Activated naive CD8-positive, alpha-beta T cell treated with anti-CD3 and anti-CD28 coated beads, Interleukin-2, amount 10 ng/mL, durations not matched to agents 7 days and 5 days (primary cell): Measurements from ENCODE around the gene TADA1. TPM values are rescaled to one million over a fixed set of nuclear protein-coding genes. Genes with fewer than 3 reads are reported as not detected.
"Not testable (repeated sequence)": the region's sequence is repeated elsewhere in the genome, so short reads cannot be mapped to it uniquely, and the experiment has no call there.

ENCODE experiments used
- ATAC-seq: fragments of 150-1000 bp; cut with Tn5 transposase; one replicate; pipeline ENCODE4 v1.10.0; 2021; ENCODE audit warnings: low read depth, moderate library complexity
- POLR2A ChIA-PET: fragments of 350-600 bp; sonication (Branson Sonifier 250); formaldehyde crosslinking; loops from one replicate; lab custom pipeline; 2021; ENCODE audit warnings: antibody characterized with exemption; lab: Charles Lee
- DNase-seq: peaks from one replicate; pipeline ENCODE4 v3.0.0; 2021
- H3K27ac Mint-ChIP-seq: one replicate; pipeline ENCODE4 v1.8.0; 2022; ENCODE audit warnings: mild to moderate bottlenecking, mixed read lengths
- H3K27me3 Mint-ChIP-seq: one replicate; pipeline ENCODE4 v1.8.0; 2022; ENCODE audit warnings: mild to moderate bottlenecking, moderate library complexity, mixed read lengths
- H3K36me3 Mint-ChIP-seq: one replicate; pipeline ENCODE4 v1.8.0; 2021; ENCODE audit warnings: mild to moderate bottlenecking, mixed read lengths
- H3K4me1 Mint-ChIP-seq: one replicate; pipeline ENCODE4 v1.8.0; 2021; ENCODE audit warnings: mixed read lengths
- H3K4me3 Mint-ChIP-seq: one replicate; pipeline ENCODE4 v1.8.0; 2022; ENCODE audit warnings: mild to moderate bottlenecking, moderate library complexity, mixed read lengths
- H3K9me3 Mint-ChIP-seq: one replicate; pipeline ENCODE4 v1.8.0; 2021; ENCODE audit warnings: mixed read lengths
- total RNA-seq, 2 experiments: library from RNA; stranded (reverse); gene quantifications; one replicate each; pipeline ENCODE4 v1.2.3, GENCODE V29; 2021

The TADA1 gene
- total RNA-seq, 2 experiments from 2014 or later: 14.4 to 15.3 TPM

GRCh38 chr1:166882893-166883292 lies 6.8 kb upstream of the TADA1 start:
- no peak for DNase-seq
- peaks cover 19% of the 10 kb centered on the region for H3K4me1 Mint-ChIP-seq
- H3K36me3 Mint-ChIP-seq: no peaks in the 10 kb centered on the region
- ATAC-seq: no peak
- H3K27me3 Mint-ChIP-seq: peaks cover 12% of the 10 kb centered on the region
- no peaks in the 10 kb centered on the region for H3K9me3 Mint-ChIP-seq
- H3K4me3 Mint-ChIP-seq: no peak overlapping the region
- no peak overlapping the region for H3K27ac Mint-ChIP-seq
- POLR2A ChIA-PET: no interaction called here

GRCh38 chr1:166878173-166878917 lies 2.3 kb upstream of the TADA1 start:
- ATAC-seq, H3K36me3 Mint-ChIP-seq, H3K27me3 Mint-ChIP-seq, H3K27ac Mint-ChIP-seq, POLR2A ChIA-PET, DNase-seq, H3K9me3 Mint-ChIP-seq, H3K4me3 Mint-ChIP-seq: not testable (repeated sequence)
- H3K4me1 Mint-ChIP-seq: peaks cover 21% of the 10 kb centered on the region

GRCh38 chr1:166876540-166876838 lies 425 bp upstream of the TADA1 start:
- ATAC-seq (no peak), DNase-seq (no peak)
- H3K27ac Mint-ChIP-seq: peak overlapping the region; percentile 99
- peak overlapping the region; percentile 99 for H3K4me3 Mint-ChIP-seq
- peaks cover 11% of the 10 kb centered on the region for H3K36me3 Mint-ChIP-seq
- POLR2A ChIA-PET: interaction anchor here (0.9 to 2.3 kb wide), 8 partner anchors 29 to 741 kb away, joined by 3 to 21 read pairs (median 6); partner anchors contain the start of genes POGK and POU2F1
- H3K9me3 Mint-ChIP-seq: no peaks in the 10 kb centered on the region
- H3K4me1 Mint-ChIP-seq: peaks cover 28% of the 10 kb centered on the region
- peaks cover 4% of the 10 kb centered on the region for H3K27me3 Mint-ChIP-seq

- POLR2A ChIA-PET: interaction anchor here (0.6 to 2.3 kb wide), 8 partner anchors 10 to 580 kb away, joined by 3 to 21 read pairs (median 6); partner anchors contain the start of genes POGK and POU2F1
- Mint-ChIP-seq H3K27ac (peak overlapping the region; percentile 68), H3K9me3 (no peaks in the 10 kb centered on the region), H3K4me3 (peak overlapping the region; percentile 99), H3K36me3 (peaks cover 11% of the 10 kb centered on the region), H3K4me1 (peaks cover 32% of the 10 kb centered on the region), H3K27me3 (peaks cover 4% of the 10 kb centered on the region)
- DNase-seq (no peak), ATAC-seq (no peak)
Measured at GRCh38 chr1:166875302-166875733, 746 bp downstream of the TADA1 start.

GRCh38 chr1:166874464-166874863 lies 1.6 kb downstream of the TADA1 start:
- Mint-ChIP-seq H3K27me3 (peaks cover 4% of the 10 kb centered on the region), H3K9me3 (no peaks in the 10 kb centered on the region), H3K36me3 (peaks cover 11% of the 10 kb centered on the region), H3K27ac (no peak overlapping the region), H3K4me1 (peaks cover 41% of the 10 kb centered on the region), H3K4me3 (peak overlapping the region; percentile 29)
- no peak for DNase-seq
- no peak for ATAC-seq
- POLR2A ChIA-PET: no interaction called here

GRCh38 chr1:166870584-166870983 lies 5.5 kb downstream of the TADA1 start:
- Mint-ChIP-seq H3K36me3 (peaks cover 19% of the 10 kb centered on the region), H3K9me3 (no peaks in the 10 kb centered on the region), H3K27ac (no peak overlapping the region), H3K27me3 (no peaks in the 10 kb centered on the region), H3K4me3 (no peak overlapping the region), H3K4me1 (peaks cover 40% of the 10 kb centered on the region)
- DNase-seq (no peak), ATAC-seq (no peak)
- POLR2A ChIA-PET: no interaction called here

DNA sequence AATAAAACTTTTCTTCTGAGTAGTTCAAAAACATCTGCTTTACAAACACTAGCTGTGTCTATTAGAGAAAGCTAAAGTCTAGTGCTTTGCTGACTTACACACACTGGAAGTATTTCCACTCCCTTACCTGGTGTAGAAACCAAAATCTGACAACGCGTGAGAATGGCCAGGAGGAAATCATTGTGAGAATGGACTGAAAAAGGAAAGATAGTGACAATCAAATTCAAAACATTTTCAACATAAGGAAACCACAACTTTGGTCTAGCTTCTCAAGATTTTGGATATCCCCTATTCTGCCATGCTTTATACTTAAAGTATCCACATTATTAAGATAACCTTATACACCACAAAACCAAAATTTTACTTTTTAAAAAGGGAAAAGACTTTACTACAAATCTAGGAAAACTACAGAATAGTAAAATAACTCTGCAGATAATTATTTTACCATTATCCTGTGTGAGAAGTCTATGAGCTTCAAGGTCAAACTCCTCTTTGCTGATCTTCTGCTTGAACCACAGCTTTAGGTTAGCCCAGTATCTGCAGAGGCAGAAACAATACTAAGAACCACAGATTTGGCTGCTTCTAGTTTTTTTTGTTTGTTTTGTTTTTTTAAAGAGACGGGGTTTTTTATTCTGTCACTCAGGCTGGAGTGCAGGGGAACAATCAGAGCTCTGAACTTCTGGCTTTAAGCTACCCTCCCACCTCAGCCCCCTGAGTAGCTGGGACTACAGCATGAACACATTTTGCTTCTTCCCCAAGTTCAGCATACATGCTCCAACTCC lies 6.6 kb downstream of the TADA1 start:
- Mint-ChIP-seq H3K27ac (peak overlapping the region; percentile 9), H3K27me3 (no peaks in the 10 kb centered on the region), H3K4me1 (peaks cover 32% of the 10 kb centered on the region), H3K4me3 (no peak overlapping the region), H3K9me3 (no peaks in the 10 kb centered on the region), H3K36me3 (peaks cover 22% of the 10 kb centered on the region)
- DNase-seq: no peak
- POLR2A ChIA-PET: interaction anchor here (0.8 to 0.9 kb wide), 2 partner anchors 31 to 351 kb away, joined by 3 to 5 read pairs; partner anchors contain the start of gene POU2F1
- ATAC-seq: no peak

DNA sequence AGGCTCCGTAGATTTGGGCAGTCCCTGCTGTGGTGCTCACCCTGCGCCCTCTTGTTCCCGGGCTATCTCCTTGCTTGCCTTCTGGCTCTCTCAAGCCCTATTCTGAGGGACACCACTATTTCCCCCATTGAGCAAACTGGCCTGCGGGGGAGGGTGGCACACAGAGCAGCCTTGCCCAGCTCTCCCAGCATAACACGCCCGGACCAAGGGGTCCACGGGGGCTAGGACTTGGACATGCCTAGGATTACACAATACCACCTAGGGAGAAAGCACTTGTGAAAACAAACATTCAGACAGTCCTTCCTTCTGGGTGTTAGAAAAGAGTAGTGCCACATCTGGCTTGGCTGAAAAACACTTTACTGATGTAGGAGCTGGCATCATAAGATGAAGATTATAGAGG lies 7.4 kb downstream of the TADA1 start:
- no peak for ATAC-seq
- Mint-ChIP-seq H3K9me3 (no peaks in the 10 kb centered on the region), H3K4me3 (no peak overlapping the region), H3K4me1 (peaks cover 35% of the 10 kb centered on the region), H3K27ac (no peak overlapping the region), H3K27me3 (no peaks in the 10 kb centered on the region), H3K36me3 (peaks cover 27% of the 10 kb centered on the region)
- POLR2A ChIA-PET: interaction anchor here (0.8 to 0.9 kb wide), 2 partner anchors 30 to 352 kb away, joined by 3 to 5 read pairs; partner anchors contain the start of gene POU2F1
- no peak for DNase-seq

GRCh38 chr1:166865926-166866325 lies 10.1 kb downstream of the TADA1 start:
- Mint-ChIP-seq H3K4me3 (no peak overlapping the region), H3K4me1 (peaks cover 25% of the 10 kb centered on the region), H3K9me3 (no peaks in the 10 kb centered on the region), H3K27me3 (no peaks in the 10 kb centered on the region), H3K27ac (no peak overlapping the region), H3K36me3 (peaks cover 36% of the 10 kb centered on the region)
- POLR2A ChIA-PET: no interaction called here
- DNase-seq (no peak), ATAC-seq (no peak)

DNA sequence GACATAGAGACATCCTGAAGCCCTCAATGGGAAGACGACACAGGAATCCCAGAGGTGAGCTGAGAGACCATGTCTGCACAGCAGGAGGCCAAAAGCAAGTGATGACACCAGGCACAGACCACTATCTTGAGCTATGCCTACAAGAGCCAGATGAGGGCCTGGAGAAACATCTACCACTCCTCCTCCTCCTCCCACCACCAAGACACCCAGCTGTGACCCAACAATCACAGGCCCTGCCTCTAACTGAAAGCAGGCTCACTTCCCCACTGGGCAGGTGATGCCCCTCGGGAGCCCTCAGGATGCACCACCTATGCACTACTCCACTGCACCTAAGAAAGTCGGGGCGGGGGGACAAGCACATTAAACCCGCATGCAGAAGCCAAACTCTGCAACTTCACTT lies 16.5 kb downstream of the TADA1 start:
- POLR2A ChIA-PET: no interaction called here
- Mint-ChIP-seq H3K27ac (no peak overlapping the region), H3K4me1 (peaks cover 2% of the 10 kb centered on the region), H3K4me3 (no peak overlapping the region), H3K9me3 (no peaks in the 10 kb centered on the region), H3K27me3 (no peaks in the 10 kb centered on the region), H3K36me3 (peaks cover 38% of the 10 kb centered on the region)
- DNase-seq: no peak
- no peak for ATAC-seq

GRCh38 chr1:166858726-166859419 lies 17.2 kb downstream of the TADA1 start:
- H3K9me3 Mint-ChIP-seq: no peaks in the 10 kb centered on the region
- no peak overlapping the region for H3K4me3 Mint-ChIP-seq
- POLR2A ChIA-PET: no interaction called here
- no peak overlapping the region for H3K27ac Mint-ChIP-seq
- ATAC-seq (no peak), DNase-seq (no peak)
- H3K36me3 Mint-ChIP-seq: peaks cover 39% of the 10 kb centered on the region
- H3K27me3 Mint-ChIP-seq: no peaks in the 10 kb centered on the region
- H3K4me1 Mint-ChIP-seq: peaks cover 2% of the 10 kb centered on the region

GRCh38 chr1:166857995-166858394 lies 18.1 kb downstream of the TADA1 start:
- POLR2A ChIA-PET: no interaction called here
- H3K27ac Mint-ChIP-seq: no peak overlapping the region
- H3K4me3 Mint-ChIP-seq: no peak overlapping the region
- H3K4me1 Mint-ChIP-seq: peaks cover 2% of the 10 kb centered on the region
- no peaks in the 10 kb centered on the region for H3K9me3 Mint-ChIP-seq
- H3K36me3 Mint-ChIP-seq: peaks cover 39% of the 10 kb centered on the region
- DNase-seq: no peak
- H3K27me3 Mint-ChIP-seq: no peaks in the 10 kb centered on the region
- no peak for ATAC-seq

- Mint-ChIP-seq H3K27ac (no peak overlapping the region), H3K4me1 (peaks cover 5% of the 10 kb centered on the region), H3K4me3 (no peak overlapping the region), H3K36me3 (peaks cover 35% of the 10 kb centered on the region), H3K27me3 (no peaks in the 10 kb centered on the region), H3K9me3 (no peaks in the 10 kb centered on the region)
- ATAC-seq (no peak), DNase-seq (no peak)
- POLR2A ChIA-PET: interaction anchor here (0.6 kb wide), 1 partner anchor 86 kb away, joined by 3 read pairs; no protein-coding TSS in a partner anchor
Measured at GRCh38 chr1:166855558-166855957, 20.5 kb downstream of the TADA1 start.
